Spleen (tissue), 11 donors: ENCODE data around the gene XPNPEP2. TPM values are rescaled to one million over a fixed set of nuclear protein-coding genes. Genes with fewer than 3 reads are reported as not detected.

Experiments used
- DNase-seq: peaks from one replicate; pipeline ENCODE4 v3.0.0-alpha.2; 2020
- H3K27ac ChIP-seq, 8 donors: fragments of 200-600 bp; sonication (generic) in 7 of 8; 1 replicate in 4 of 8; 2 replicates in 4 of 8; pipeline versions ENCODE4 v1.5.0 to v1.8.0; 2016 to 2021; ENCODE audit warnings: inconsistent platforms in 4 of 8, mild to moderate bottlenecking in 4 of 8, moderate library complexity in 1 of 8
- H3K27me3 ChIP-seq, 7 donors: fragments of 200-600 bp; sonication (generic) in 6 of 7; replicated peaks in 1 of 7; 1 replicate in 4 of 7; 2 replicates in 3 of 7; pipeline versions ENCODE4 v1.5.0 to v1.8.0; 2016 to 2021; ENCODE audit warnings: inconsistent platforms in 3 of 7, mild to moderate bottlenecking in 1 of 7
- H3K36me3 ChIP-seq, 6 donors: fragments of 200-600 bp; sonication (generic) in 5 of 6; 1 replicate in 4 of 6; 2 replicates in 2 of 6; pipeline versions ENCODE4 v1.5.0 to v1.8.0; 2016 to 2021; ENCODE audit warnings: inconsistent platforms in 2 of 6
- H3K4me1 ChIP-seq, 6 donors: fragments of 200-600 bp; sonication (generic) in 5 of 6; 1 replicate in 3 of 6; 2 replicates in 3 of 6; pipeline versions ENCODE4 v1.5.0 to v1.8.0; 2016 to 2021; ENCODE audit warnings: inconsistent platforms in 3 of 6
- H3K4me3 ChIP-seq, 8 donors: fragments of 200-600 bp; sonication (generic) in 7 of 8; 1 replicate in 4 of 8; 2 replicates in 4 of 8; pipeline versions ENCODE4 v1.5.0 to v1.8.0; 2016 to 2021; ENCODE audit warnings: inconsistent platforms in 4 of 8, mild to moderate bottlenecking in 4 of 8, moderate library complexity in 2 of 8
- H3K9me3 ChIP-seq, 8 donors: fragments of 200-600 bp; sonication (generic) in 7 of 8; 1 replicate in 4 of 8; 2 replicates in 4 of 8; pipeline versions ENCODE4 v1.5.0 to v1.8.0; 2016 to 2021; ENCODE audit warnings: inconsistent platforms in 4 of 8
- POLR2A ChIP-seq, 3 donors: fragments of 450-650 bp; IDR thresholded peaks; one replicate each; pipeline ENCODE4 v1.5.1; 2017; ENCODE audit warnings: antibody characterized with exemption in 3 of 3, mild to moderate bottlenecking in 1 of 3
- POLR2AphosphoS5 ChIP-seq, 3 donors: sonication (generic); formaldehyde crosslinking; IDR thresholded peaks; one replicate each; pipeline ENCODE4 v1.5.1; 2017; ENCODE audit warnings: antibody characterized with exemption in 3 of 3
- WGBS, 5 donors: extraction: QIAGEN DNeasy Blood & Tissue Kit in 3 of 5; methylation state at CpG; one replicate each; pipeline versions ENCODE4 v1.1.5 to v1.1.7; 2013 to 2018; 5-methylcytosine and 5-hydroxymethylcytosine counted together
- intact Hi-C: fragments of 100-400 bp; cut with DNase I; formaldehyde crosslinking; loops from one replicate; pipeline ENCODE4 v1.15.0; 2023; ENCODE audit warnings: low total_unique reads
- polyA plus RNA-seq, 3 donors: library from polyadenylated mRNA; stranded (reverse); fragments of 200-250 nt; gene quantifications; one replicate each; pipeline ENCODE4 v1.2.1, GENCODE V29; 2013
- total RNA-seq, 7 donors: library from RNA; depleted of rRNA in 3 of 7; stranded (reverse); fragments of >200 nt in 3 of 7; fragmentation: NEBNext Ultra II Directional in 4 of 7; extraction: Animal tissue kit (Norgen Biotek cat#: 25700) in 4 of 7; gene quantifications; one replicate each; pipeline versions ENCODE4 v1.1.0 to v1.2.1, GENCODE V29; 2016 to 2021
- TF ChIP-seq, protein P1 (sequence below), 11 experiments: fragments of 200-600 bp in 7 of 11; fragments of 450-650 bp in 4 of 11; sonication (generic) in 4 of 11; IDR thresholded peaks in 8 of 11; conservative IDR thresholded peaks in 3 of 11; 1 replicate in 7 of 11; 2 replicates in 4 of 11; pipeline versions ENCODE4 v1.4.0 to v1.8.0; 2016 to 2021; ENCODE audit warnings: antibody characterized with exemption in 11 of 11, inconsistent platforms in 4 of 11, mild to moderate bottlenecking in 1 of 11
- donor health status: healthy with polysubstance abuse.
- donor health status: DM: no; HTN: no; CAD: no; lungs with moderate emphysema.
- donor health status: DM: no; HTN: no; CAD: no.
- donor health status: Bipolar disorder and iron deficiency.
- donor health status: healthy.
- donor health status: DM: no; HTN: no; CAD: no.
- donor health status: DM: yes; HTN: yes; CAD: no.

XPNPEP2 gene
- total and polyA plus RNA-seq, 10 donors: 0.09 to 0.74 (median 0.21) TPM

DNA sequence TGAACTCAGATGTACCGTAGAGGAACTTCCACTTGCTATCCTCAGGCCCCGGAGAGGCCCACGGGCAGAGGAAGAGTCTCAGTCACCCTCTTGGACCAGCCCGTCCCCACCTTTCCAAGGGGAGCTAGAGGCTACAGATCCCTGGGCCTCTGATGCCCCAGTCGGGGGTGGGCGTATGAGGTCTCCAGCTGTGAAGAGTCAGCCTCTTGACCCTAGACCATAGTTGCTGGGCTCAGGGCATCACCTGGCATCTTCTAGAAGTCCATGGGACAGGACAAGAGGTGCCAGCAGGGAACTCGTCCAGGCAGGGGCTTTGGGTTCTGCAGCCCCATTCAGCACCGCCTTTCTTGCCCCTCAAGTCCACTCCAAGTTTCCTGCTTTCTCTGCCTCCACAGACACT is 52.6 kb downstream of the XPNPEP2 start:
- 73 to 100% (median 85%) methylated on average over 2 to 8 of the region's 8 CpGs for WGBS, 5 donors
- no peak overlapping the region for H3K4me3 ChIP-seq
- intact Hi-C loops: no loop called here
- no peak for TF ChIP-seq POLR2A (IDR thresholded peaks at IDR 0.05)
- no peak for TF ChIP-seq POLR2AphosphoS5 (IDR thresholded peaks at IDR 0.05)
- TF ChIP-seq, protein P1, sequence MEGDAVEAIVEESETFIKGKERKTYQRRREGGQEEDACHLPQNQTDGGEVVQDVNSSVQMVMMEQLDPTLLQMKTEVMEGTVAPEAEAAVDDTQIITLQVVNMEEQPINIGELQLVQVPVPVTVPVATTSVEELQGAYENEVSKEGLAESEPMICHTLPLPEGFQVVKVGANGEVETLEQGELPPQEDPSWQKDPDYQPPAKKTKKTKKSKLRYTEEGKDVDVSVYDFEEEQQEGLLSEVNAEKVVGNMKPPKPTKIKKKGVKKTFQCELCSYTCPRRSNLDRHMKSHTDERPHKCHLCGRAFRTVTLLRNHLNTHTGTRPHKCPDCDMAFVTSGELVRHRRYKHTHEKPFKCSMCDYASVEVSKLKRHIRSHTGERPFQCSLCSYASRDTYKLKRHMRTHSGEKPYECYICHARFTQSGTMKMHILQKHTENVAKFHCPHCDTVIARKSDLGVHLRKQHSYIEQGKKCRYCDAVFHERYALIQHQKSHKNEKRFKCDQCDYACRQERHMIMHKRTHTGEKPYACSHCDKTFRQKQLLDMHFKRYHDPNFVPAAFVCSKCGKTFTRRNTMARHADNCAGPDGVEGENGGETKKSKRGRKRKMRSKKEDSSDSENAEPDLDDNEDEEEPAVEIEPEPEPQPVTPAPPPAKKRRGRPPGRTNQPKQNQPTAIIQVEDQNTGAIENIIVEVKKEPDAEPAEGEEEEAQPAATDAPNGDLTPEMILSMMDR (IDR thresholded peaks at IDR 0.05 in 8 of 11, conservative IDR thresholded peaks at IDR 0.05 in 3 of 11): no peak
- H3K27ac ChIP-seq: peak overlapping the region in 1 of 8 donors; percentile 10
- peaks cover 0 to 97% (median 65%) of the 10 kb centered on the region in 6 donors for H3K36me3 ChIP-seq
- peak; percentile 68 for DNase-seq
- no peaks in the 10 kb centered on the region for H3K27me3 ChIP-seq
- H3K4me1 ChIP-seq: peaks cover 0 to 29% (median 15%) of the 10 kb centered on the region in 6 donors
- no peaks in the 10 kb centered on the region for H3K9me3 ChIP-seq

DNA sequence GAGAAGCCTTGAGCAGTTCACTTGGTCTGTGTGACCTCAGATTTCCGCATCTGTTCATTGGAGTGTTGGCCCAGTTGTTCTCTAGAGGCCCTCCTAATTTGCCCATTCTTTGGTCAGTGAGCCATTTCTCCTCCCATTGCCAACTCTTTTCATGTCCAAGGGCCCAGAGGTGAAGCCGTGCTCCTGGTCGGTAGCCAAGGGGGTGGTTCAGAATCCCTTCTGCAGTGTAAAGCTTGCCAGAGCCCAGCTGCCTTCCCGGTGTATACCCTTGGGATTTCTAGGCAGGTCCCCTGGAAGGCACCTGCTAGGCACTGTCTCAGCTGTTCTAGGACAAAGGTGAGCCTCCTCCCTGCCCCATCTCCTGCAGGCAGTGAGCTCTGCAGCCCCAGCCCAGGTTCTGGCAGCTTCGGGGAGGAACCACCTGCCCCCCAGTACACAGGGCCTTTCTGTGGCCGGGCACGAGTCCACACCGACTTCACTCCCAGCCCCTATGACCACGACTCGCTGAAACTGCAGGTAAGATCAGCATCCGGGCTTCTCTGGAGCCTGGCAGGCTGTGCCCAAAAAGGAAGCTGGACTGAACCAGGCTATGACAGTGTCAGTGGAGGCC is 53.3 kb downstream of the XPNPEP2 start:
- Histone ChIP-seq H3K27ac (no peak overlapping the region), H3K27me3 (no peaks in the 10 kb centered on the region), H3K4me1 (peaks cover 0 to 22% (median 9%) of the 10 kb centered on the region in 6 donors), H3K4me3 (no peak overlapping the region), H3K36me3 (peaks cover 0 to 100% (median 65%) of the 10 kb centered on the region in 6 donors), H3K9me3 (no peaks in the 10 kb centered on the region)
- intact Hi-C loops: no loop called here
- peak; percentile 69 for DNase-seq
- TF ChIP-seq POLR2AphosphoS5 (IDR thresholded peaks at IDR 0.05): no peak
- no peak for TF ChIP-seq POLR2A (IDR thresholded peaks at IDR 0.05)
- TF ChIP-seq, protein P1 (IDR thresholded peaks at IDR 0.05 in 8 of 11, conservative IDR thresholded peaks at IDR 0.05 in 3 of 11): no peak
- WGBS, 5 donors: 89 to 100% (median 89%) methylated on average over 1 to 11 of the region's 11 CpGs

DNA sequence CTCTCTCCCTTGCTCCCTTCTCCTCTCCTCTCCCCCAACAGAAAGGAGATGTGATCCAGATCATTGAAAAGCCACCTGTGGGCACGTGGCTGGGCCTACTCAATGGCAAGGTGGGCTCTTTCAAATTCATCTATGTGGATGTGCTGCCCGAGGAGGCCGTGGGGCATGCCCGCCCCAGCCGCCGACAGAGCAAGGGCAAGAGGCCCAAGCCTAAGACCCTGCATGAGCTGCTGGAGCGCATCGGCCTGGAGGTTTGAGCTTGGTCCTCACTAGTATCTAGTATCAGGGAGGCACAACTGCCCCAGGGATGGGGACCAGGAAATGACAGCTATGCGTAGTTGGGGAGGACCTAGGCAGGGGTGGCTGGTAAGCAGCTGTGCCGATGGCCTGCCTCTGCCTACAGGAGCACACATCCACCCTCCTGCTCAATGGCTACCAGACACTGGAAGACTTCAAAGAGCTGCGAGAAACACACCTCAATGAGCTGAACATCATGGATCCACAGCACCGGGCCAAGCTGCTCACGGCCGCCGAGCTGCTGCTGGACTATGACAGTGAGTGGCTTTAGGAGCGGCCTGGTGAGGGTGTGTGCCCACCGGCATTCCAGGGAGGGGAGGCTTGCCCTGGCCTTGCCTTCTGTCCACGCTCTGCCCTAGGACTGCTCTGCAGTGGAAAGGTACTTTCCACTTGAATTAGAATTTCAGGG is 54.0 kb downstream of the XPNPEP2 start:
- 86 to 95% (median 92%) methylated on average over 1 to 18 of the region's 18 CpGs for WGBS, 5 donors
- DNase-seq: peak; percentile 50
- peaks cover 0 to 100% (median 66%) of the 10 kb centered on the region in 6 donors for H3K36me3 ChIP-seq
- H3K9me3 ChIP-seq: no peaks in the 10 kb centered on the region
- peaks cover 0 to 15% (median 2%) of the 10 kb centered on the region in 6 donors for H3K4me1 ChIP-seq
- no peak overlapping the region for H3K4me3 ChIP-seq
- intact Hi-C loops: no loop called here
- H3K27me3 ChIP-seq: no peaks in the 10 kb centered on the region
- no peak overlapping the region for H3K27ac ChIP-seq
- TF ChIP-seq POLR2A (IDR thresholded peaks at IDR 0.05) (no peak), POLR2AphosphoS5 (IDR thresholded peaks at IDR 0.05) (peak in 2 of 3 donors; percentile 27 to 72)

DNA sequence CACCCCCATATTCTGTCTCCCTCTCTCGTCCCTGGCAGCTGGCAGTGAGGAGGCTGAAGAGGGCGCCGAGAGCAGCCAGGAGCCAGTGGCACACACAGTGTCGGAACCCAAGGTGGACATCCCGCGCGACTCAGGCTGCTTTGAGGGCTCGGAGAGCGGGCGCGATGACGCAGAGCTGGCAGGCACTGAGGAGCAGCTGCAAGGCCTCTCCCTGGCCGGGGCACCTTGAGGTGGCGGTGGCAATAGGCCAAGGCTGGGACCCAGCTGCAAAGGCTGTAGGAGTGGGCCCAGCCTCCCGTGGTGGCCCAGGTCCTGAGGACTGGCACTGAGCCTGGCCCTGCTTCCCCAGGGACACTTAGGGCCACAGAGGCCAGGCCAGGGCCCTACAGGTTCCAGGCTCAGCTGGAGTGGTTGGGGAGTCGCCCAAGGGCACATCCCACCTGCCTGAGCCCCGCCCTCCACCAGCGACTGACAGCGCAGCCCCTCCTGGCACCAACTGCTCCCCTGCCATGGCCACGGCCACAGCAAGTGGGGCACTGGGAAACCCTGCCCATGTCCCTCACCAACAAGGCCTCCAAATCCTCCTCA is 54.9 kb downstream of the XPNPEP2 start:
- Histone ChIP-seq H3K36me3 (peaks cover 0 to 100% (median 60%) of the 10 kb centered on the region in 6 donors), H3K4me1 (peaks cover 0 to 6% (median 0%) of the 10 kb centered on the region in 6 donors), H3K27me3 (no peaks in the 10 kb centered on the region), H3K9me3 (no peaks in the 10 kb centered on the region), H3K4me3 (no peak overlapping the region), H3K27ac (no peak overlapping the region)
- intact Hi-C loops: no loop called here
- WGBS, 5 donors: 79 to 93% (median 89%) methylated on average over 7 to 20 of the region's 20 CpGs
- no peak for TF ChIP-seq POLR2A (IDR thresholded peaks at IDR 0.05)
- TF ChIP-seq, protein P1 (IDR thresholded peaks at IDR 0.05 in 8 of 11, conservative IDR thresholded peaks at IDR 0.05 in 3 of 11): no peak
- TF ChIP-seq POLR2AphosphoS5 (IDR thresholded peaks at IDR 0.05): peak; percentile 8 to 77 (median 34)
- DNase-seq: peak; percentile 75
